HUES6 (cell line): ENCODE measurements around the gene PCDH1.

Experiments used
- H3K27ac ChIP-seq: 2 replicates; pipeline ENCODE4 v1.7.0; 2013; ENCODE audit warnings: low read depth, mild to moderate bottlenecking, low read length, inconsistent platforms
- H3K27me3 ChIP-seq: 2 replicates; pipeline ENCODE4 v1.6.1; 2013; ENCODE audit warnings: low read length; ENCODE audit not compliant: control insufficient read depth, insufficient read depth
- H3K36me3 ChIP-seq: 2 replicates; pipeline ENCODE4 v1.6.1; 2013; ENCODE audit warnings: low read length; ENCODE audit not compliant: control insufficient read depth, insufficient read depth
- H3K4me1 ChIP-seq: 2 replicates; pipeline ENCODE4 v1.6.1; 2013; ENCODE audit warnings: low read length; ENCODE audit not compliant: control insufficient read depth, insufficient read depth
- H3K4me3 ChIP-seq: 2 replicates; pipeline ENCODE4 v1.5.1; 2013; ENCODE audit warnings: low read depth, low read length
- H3K9ac ChIP-seq: one replicate; pipeline ENCODE4 v1.6.1; 2013; ENCODE audit warnings: mild to moderate bottlenecking, low read length
- H3K9me3 ChIP-seq: 2 replicates; pipeline ENCODE4 v1.6.1; 2013; ENCODE audit warnings: low read depth, low read length; ENCODE audit not compliant: control insufficient read depth, insufficient read depth

The PCDH1 gene

DNA sequence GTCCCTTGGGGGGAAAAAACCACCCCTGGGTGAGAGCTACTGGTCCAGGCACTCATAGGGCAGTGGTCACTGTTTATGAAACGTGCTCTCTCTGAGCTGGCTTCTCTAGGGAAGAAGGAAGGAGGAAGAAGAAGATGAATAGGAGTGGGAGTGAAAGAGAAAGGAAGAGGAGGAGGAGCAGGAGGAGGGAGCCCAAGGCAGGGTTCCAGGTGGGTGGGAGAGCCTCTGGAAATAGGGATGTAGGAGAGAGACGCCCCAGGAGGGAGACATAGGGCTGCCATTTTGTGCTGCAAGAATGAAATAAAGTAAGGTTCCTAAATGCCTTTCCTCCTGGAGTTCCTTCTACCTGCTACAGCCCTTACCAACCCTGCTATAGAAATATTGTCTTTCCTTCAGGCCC lies 65.7 kb downstream of the PCDH1 start:
- Histone ChIP-seq H3K9ac (no peak overlapping the region), H3K4me3 (no peak overlapping the region), H3K36me3 (no peaks in the 10 kb centered on the region), H3K9me3 (no peaks in the 10 kb centered on the region), H3K4me1 (peaks cover 52% of the 10 kb centered on the region), H3K27ac (no peak overlapping the region), H3K27me3 (peaks cover 12% of the 10 kb centered on the region)

DNA sequence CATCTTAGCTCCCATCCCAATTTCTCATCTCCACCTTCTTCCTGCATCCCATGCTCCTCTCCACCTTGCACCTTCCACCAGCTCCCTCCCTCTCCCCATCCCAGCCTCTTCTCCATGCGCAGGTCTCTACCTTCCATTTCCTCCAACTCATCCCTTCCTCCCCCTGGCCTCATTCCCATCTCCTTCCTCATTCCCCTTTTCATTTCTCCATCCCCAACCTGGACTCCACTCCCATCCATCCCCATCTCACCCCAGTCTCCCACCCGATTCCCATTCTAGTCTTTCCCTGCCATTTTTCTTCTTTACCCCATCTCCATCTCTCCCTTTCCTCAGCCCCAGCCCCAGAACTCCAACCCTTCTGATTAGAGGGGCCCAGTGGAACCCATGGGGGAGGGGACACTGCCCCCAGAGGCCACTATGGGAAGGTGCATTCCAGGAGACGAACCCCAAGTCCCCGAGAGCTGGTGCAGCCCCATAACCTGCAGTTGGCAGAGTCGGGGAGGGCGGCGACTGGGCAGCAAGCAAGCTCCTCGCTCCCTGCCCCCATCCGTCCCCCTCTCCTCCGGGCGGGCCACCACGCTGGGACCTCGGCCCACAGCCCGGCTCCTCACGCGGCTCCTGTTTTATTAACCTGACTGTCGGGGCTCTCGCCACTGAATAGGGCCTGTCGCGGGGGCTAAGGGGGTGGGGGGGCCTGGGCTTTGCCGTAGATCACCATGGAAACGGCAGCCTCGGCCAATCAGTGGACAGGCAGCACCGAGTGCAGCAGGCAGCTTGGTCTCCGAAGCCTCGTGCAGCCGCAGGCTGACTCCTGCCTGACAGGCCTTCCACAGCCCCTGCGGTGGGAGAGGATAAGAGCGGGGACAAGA lies 66.7 kb downstream of the PCDH1 start:
- no peak overlapping the region for H3K27ac ChIP-seq
- peaks cover 51% of the 10 kb centered on the region for H3K4me1 ChIP-seq
- H3K9ac ChIP-seq = no peak overlapping the region
- no peaks in the 10 kb centered on the region for H3K9me3 ChIP-seq
- no peaks in the 10 kb centered on the region for H3K36me3 ChIP-seq
- H3K27me3 ChIP-seq = peaks cover 12% of the 10 kb centered on the region
- H3K4me3 ChIP-seq = peak overlapping the region; percentile 50

DNA sequence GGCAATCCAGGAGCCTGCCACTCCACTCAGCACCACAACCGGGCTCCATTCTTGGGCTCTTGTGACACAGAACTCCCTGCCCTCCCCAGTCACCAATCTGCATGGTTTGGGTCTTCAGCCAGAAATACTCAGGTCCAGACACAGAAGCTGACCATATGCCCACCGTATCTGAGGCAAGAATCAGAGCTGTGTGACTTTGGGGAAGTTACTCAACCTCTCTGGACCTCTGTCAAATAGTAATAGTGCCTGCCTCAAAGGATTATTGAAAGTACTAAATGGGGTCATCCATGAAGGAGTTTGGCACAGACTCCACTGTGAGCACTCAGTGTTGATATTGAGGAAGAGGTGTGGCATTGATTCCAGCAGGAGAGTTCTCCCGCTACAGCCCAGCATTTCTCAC lies 67.5 kb downstream of the PCDH1 start:
- peaks cover 52% of the 10 kb centered on the region for H3K4me1 ChIP-seq
- no peak overlapping the region for H3K9ac ChIP-seq
- no peaks in the 10 kb centered on the region for H3K36me3 ChIP-seq
- no peak overlapping the region for H3K27ac ChIP-seq
- H3K9me3 ChIP-seq = no peaks in the 10 kb centered on the region
- H3K4me3 ChIP-seq = 0 out of 2 replicates have a peak overlapping the region, but pooled peaks have one; percentile 50
- peaks cover 12% of the 10 kb centered on the region for H3K27me3 ChIP-seq

DNA sequence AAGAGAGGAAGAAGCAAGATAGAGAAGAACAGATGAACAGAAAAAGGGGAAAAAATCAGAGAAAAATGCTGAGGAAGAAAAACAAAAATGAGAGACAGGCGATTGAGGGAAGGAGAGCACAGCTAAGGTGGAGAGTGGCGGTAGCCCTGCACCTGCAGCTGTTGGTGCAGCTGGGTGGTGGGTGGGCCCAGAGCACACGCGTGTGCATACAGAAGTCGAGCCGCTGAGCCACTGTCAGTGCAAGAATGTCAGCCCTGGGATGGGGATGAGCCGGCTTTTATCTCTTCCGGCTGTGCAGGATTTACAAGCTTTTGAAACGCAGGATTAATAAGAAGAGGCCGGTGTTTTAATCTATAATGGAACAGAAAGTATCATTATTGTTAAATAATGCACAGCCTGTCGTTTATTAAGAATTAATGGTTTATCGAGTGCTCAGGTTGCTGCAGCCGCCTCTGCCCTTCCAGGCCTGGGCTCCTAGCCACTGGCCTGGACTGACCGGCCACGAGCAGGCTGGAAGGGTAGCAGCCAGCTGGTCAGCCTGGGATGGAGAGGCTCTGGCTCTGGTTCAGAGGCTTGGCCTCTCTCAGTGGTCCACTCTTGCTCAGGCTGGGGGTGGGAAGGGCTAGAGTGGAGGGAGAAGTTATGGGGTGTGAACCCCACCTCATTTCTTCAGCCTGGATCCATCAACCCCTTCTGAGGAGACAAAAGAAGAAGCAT lies 68.7 kb downstream of the PCDH1 start:
- Histone ChIP-seq H3K36me3 (no peaks in the 10 kb centered on the region), H3K4me3 (no peak overlapping the region), H3K9me3 (no peaks in the 10 kb centered on the region), H3K4me1 (peaks cover 43% of the 10 kb centered on the region), H3K27ac (no peak overlapping the region), H3K9ac (no peak overlapping the region), H3K27me3 (peaks cover 12% of the 10 kb centered on the region)

DNA sequence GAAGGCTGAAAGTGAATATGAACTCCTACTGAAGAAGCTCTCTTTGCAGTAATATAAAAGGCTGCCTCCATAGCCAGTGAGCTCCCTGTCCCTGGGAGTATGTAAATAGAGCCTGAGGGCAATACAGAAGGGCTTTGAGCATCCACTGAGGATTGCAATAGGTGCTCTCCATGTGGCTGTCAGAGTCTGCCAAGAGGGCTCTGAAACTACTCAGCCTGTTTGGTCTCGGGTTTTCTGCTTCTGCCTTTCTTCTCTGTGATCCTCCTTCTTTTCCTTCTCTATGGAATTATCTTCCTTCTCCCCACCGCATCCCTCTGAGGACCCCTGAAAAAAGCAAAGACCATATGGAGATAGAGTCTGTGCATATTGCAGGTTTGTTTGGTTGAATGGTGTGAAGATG lies 69.4 kb downstream of the PCDH1 start:
- Histone ChIP-seq H3K27ac (no peak overlapping the region), H3K36me3 (no peaks in the 10 kb centered on the region), H3K27me3 (peaks cover 12% of the 10 kb centered on the region), H3K9ac (no peak overlapping the region), H3K4me1 (peaks cover 43% of the 10 kb centered on the region), H3K9me3 (no peaks in the 10 kb centered on the region), H3K4me3 (no peak overlapping the region)

DNA sequence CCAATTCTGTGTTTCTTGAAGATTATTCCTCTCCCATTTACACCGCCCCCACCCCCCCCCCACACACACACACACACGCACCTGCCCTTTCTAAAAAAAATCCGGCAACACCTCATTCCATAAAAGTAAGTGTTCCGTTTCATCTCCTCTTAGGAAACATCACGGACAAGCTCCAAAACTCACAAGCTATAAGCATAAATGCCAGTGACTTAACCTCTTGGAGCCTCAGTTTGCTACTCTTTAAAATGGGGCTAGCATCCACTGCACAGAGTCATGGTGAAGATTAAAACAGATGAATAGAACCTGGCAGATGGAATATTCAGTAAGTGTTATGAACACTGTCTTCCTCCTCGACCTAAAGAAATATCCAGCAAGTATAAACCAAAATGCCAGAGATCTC lies 70.5 kb downstream of the PCDH1 start:
- Histone ChIP-seq H3K36me3 (no peaks in the 10 kb centered on the region), H3K9ac (no peak overlapping the region), H3K4me3 (no peak overlapping the region), H3K4me1 (peaks cover 45% of the 10 kb centered on the region), H3K27me3 (peaks cover 12% of the 10 kb centered on the region), H3K9me3 (no peaks in the 10 kb centered on the region), H3K27ac (no peak overlapping the region)

DNA sequence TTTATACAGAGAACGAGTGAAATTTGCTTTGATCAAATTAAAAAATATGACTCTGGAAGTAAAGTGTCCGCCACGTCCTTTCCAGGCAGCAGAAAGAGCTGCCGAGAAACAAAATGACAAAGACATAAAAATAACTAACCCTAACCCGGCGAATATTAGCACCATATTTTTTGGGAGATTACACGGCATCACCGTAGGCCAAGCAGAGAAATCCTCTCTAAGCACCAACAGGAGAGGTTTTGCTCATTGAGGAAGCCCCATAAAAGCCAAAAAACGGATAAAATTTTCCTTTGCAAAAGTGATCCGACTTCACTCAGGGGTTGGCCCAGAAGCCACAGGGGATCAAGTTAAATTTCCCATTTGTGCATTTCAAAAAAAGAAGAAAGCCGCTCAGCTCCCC lies 70.9 kb downstream of the PCDH1 start:
- peaks cover 41% of the 10 kb centered on the region for H3K4me1 ChIP-seq
- no peaks in the 10 kb centered on the region for H3K9me3 ChIP-seq
- H3K27ac ChIP-seq = no peak overlapping the region
- no peaks in the 10 kb centered on the region for H3K36me3 ChIP-seq
- no peak overlapping the region for H3K4me3 ChIP-seq
- H3K27me3 ChIP-seq = peaks cover 9% of the 10 kb centered on the region
- H3K9ac ChIP-seq = no peak overlapping the region

DNA sequence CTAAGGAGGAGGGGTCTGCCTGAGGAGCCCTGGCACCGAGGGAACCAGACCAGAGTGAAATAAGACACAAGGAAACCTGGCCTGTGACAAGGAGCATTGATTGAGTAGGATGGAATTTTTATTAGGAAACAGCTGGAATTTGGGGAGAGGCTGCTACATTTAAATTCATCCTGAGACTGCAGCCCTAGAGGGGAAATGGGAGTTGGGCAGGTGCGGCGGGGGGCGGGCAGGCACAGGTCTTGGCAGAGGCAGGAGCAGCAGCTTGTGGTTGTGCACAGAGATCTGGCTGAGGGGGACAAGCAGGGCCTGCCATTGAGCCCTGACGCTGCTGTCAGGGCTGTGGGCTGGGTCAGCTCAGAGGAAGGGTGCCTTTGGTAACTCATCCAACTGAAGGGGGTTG lies 71.6 kb downstream of the PCDH1 start:
- Histone ChIP-seq H3K27ac (no peak overlapping the region), H3K9me3 (no peaks in the 10 kb centered on the region), H3K4me3 (no peak overlapping the region), H3K9ac (no peak overlapping the region), H3K27me3 (peaks cover 5% of the 10 kb centered on the region; the same call in 1 of the 2 replicates), H3K36me3 (no peaks in the 10 kb centered on the region), H3K4me1 (peaks cover 36% of the 10 kb centered on the region)

- peaks cover 4% of the 10 kb centered on the region; the same call in 1 of the 2 replicates for H3K27me3 ChIP-seq
- peaks cover 32% of the 10 kb centered on the region for H3K4me1 ChIP-seq
Measured at GRCh38 chr5:141805874-141806595, 72.2 kb downstream of the PCDH1 start.

GRCh38 chr5:141804475-141804874 lies 73.7 kb downstream of the PCDH1 start:
- no peaks in the 10 kb centered on the region for H3K27me3 ChIP-seq
- H3K4me3 ChIP-seq = no peak overlapping the region
- no peaks in the 10 kb centered on the region for H3K36me3 ChIP-seq
- peaks cover 30% of the 10 kb centered on the region for H3K4me1 ChIP-seq
- H3K9me3 ChIP-seq = no peaks in the 10 kb centered on the region
- H3K27ac ChIP-seq = no peak overlapping the region
- no peak overlapping the region for H3K9ac ChIP-seq

More at GRCh38 chr5:141805874-141806595, 72.2 kb downstream of the PCDH1 start:
- Histone ChIP-seq H3K4me3 (no peak overlapping the region), H3K36me3 (no peaks in the 10 kb centered on the region), H3K9me3 (no peaks in the 10 kb centered on the region), H3K9ac (no peak overlapping the region), H3K27ac (no peak overlapping the region)
